Keratinocyte (primary cell): ENCODE data around the gene SLC44A1. TPM values are rescaled to one million over a fixed set of nuclear protein-coding genes. Genes with fewer than 3 reads are reported as not detected.

Source experiments
- DNase-seq: peaks from one replicate; pipeline ENCODE4 v3.0.0-alpha.2; 2011; ENCODE audit warnings: low read depth, missing footprints, low spot score
- FAIRE-seq: peaks from 2 replicates; lab custom pipeline; 2011; peaks lifted over from hg19 to GRCh38; lab: Jason Lieb, UNC
- H2AFZ ChIP-seq: 2 replicates; pipeline ENCODE4 v1.6.0; 2012; ENCODE audit warnings: low read length, control low read depth, inconsistent platforms; ENCODE audit not compliant: control insufficient read depth
- H3K27ac ChIP-seq: 2 replicates; pipeline ENCODE4 v1.5.1; 2011; ENCODE audit warnings: low read length; ENCODE audit not compliant: control insufficient read depth, insufficient read depth
- H3K27me3 ChIP-seq: 3 replicates; pipeline ENCODE4 v1.6.0; 2011; ENCODE audit warnings: low read length; ENCODE audit not compliant: control insufficient read depth, insufficient read depth; ENCODE audit errors: extremely low read depth
- H3K36me3 ChIP-seq, 2 experiments: 2 replicates in 1 of 2; 3 replicates in 1 of 2; pipeline ENCODE4 v1.5.1; 2011; ENCODE audit warnings: low read length in 2 of 2, mild to moderate bottlenecking in 1 of 2; ENCODE audit not compliant: control insufficient read depth in 2 of 2, insufficient read depth in 2 of 2; ENCODE audit errors: extremely low read depth in 1 of 2
- H3K4me1 ChIP-seq: 3 replicates; pipeline ENCODE4 v1.5.1; 2011; ENCODE audit warnings: low read length; ENCODE audit not compliant: control insufficient read depth, insufficient read depth; ENCODE audit errors: extremely low read depth
- H3K4me2 ChIP-seq: 3 replicates; pipeline ENCODE4 v1.6.0; 2011; ENCODE audit warnings: low read depth, low read length; ENCODE audit not compliant: control insufficient read depth, insufficient read depth; ENCODE audit errors: extremely low read depth
- H3K4me3 ChIP-seq, 3 experiments: fragments of 200-600 bp in 1 of 3; sonication (generic) in 1 of 3; 2 replicates in 2 of 3; 3 replicates in 1 of 3; pipeline ENCODE4 v1.5.1; 2011 to 2016; ENCODE audit warnings: low read length in 3 of 3, mild to moderate bottlenecking in 3 of 3, control low read depth in 2 of 3, inconsistent platforms in 1 of 3, low read depth in 1 of 3, mixed read lengths in 1 of 3, mixed run types in 1 of 3, moderate library complexity in 1 of 3; ENCODE audit not compliant: control insufficient read depth in 2 of 3, insufficient read depth in 2 of 3; ENCODE audit errors: extremely low read depth in 1 of 3
- H3K79me2 ChIP-seq: 2 replicates; pipeline ENCODE4 v1.6.0; 2012; ENCODE audit warnings: low read length; ENCODE audit not compliant: control insufficient read depth, insufficient read depth
- H3K9ac ChIP-seq: 3 replicates; pipeline ENCODE4 v1.6.0; 2011; ENCODE audit warnings: low read length; ENCODE audit not compliant: control insufficient read depth, insufficient read depth; ENCODE audit errors: extremely low read depth
- H3K9me1 ChIP-seq: 3 replicates; pipeline ENCODE4 v1.6.0; 2011; ENCODE audit warnings: low read length; ENCODE audit not compliant: control insufficient read depth, insufficient read depth; ENCODE audit errors: extremely low read depth
- H3K9me3 ChIP-seq: 2 replicates; pipeline ENCODE4 v1.5.1; 2012; ENCODE audit warnings: low read depth, low read length; ENCODE audit not compliant: control insufficient read depth
- H4K20me1 ChIP-seq: 3 replicates; pipeline ENCODE4 v1.6.0; 2011; ENCODE audit warnings: low read length; ENCODE audit not compliant: control insufficient read depth, insufficient read depth; ENCODE audit errors: extremely low read depth
- EZH2 ChIP-seq: IDR thresholded peaks from one replicate; pipeline ENCODE4 v1.6.1; 2012; ENCODE audit warnings: inconsistent platforms, mild to moderate bottlenecking, low read length, moderate library complexity
- dilution Hi-C: fragments of 300-500 bp; cut with MboI; formaldehyde crosslinking; loops from one replicate; pipeline ENCODE4 v1.7.0; 2020; ENCODE audit warnings: low sequenced_read_pairs; ENCODE audit not compliant: extremely low pct_ligation_motif_present
- polyA plus RNA-seq, 5 experiments: library from polyadenylated mRNA; depleted of rRNA in 3 of 5; stranded (reverse) in 3 of 5; stranded (forward) in 1 of 5; unstranded in 1 of 5; fragments of >200 nt; gene quantifications; 1 replicate in 1 of 5; 2 replicates in 3 of 5; 3 replicates in 1 of 5; pipeline versions ENCODE4 v1.2.1 to v1.2.3, GENCODE V29; 2011 to 2012; ENCODE audit warnings: missing spikeins in 2 of 5, low read depth in 1 of 5, low replicate concordance in 1 of 5
- TF ChIP-seq, protein P1 (sequence below), 3 experiments: IDR thresholded peaks in 1 of 3; conservative IDR thresholded peaks in 1 of 3; optimal IDR thresholded peaks in 1 of 3; 2 replicates in 2 of 3; 3 replicates in 1 of 3; pipeline versions ENCODE3 to v1.5.1; 2011; ENCODE audit warnings: low read length in 3 of 3, mild to moderate bottlenecking in 3 of 3, moderate library complexity in 2 of 3, control low read depth in 1 of 3, inconsistent platforms in 1 of 3; ENCODE audit not compliant: insufficient read depth in 2 of 3; ENCODE audit errors: extremely low read depth in 1 of 3

Gene SLC44A1
- polyA plus RNA-seq, 1 donor (not counting 4 experiments of a cell fraction or from before 2014, with no cell fraction given): 22.9 TPM

DNA sequence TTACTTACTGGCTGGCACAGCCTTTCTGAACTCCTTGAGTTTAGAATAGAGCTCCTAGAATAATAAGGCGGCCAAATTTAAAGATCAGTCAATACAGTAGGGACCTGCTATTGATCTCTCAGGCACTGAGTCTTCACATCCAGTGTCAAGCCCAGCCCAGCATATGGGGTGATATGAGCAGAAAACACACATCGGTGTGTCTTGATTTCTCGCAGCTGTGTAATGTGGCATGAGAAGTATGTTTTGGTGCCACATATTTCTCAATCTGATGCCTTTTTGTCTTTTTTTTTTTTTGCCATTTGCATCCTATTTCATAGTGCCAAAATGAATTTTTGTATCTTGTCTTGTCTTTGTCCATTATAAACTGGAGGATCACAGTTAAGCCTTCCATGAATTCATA is 152.0 kb downstream of the SLC44A1 start:
- Histone ChIP-seq H4K20me1 (no peaks in the 10 kb centered on the region), H3K4me1 (no peaks in the 10 kb centered on the region), H3K27ac (no peak overlapping the region), H3K4me3 (no peak overlapping the region), H3K36me3 (no peaks in the 10 kb centered on the region), H3K4me2 (no peak overlapping the region), H2AFZ (no peak overlapping the region), H3K79me2 (no peaks in the 10 kb centered on the region), H3K27me3 (no peaks in the 10 kb centered on the region), H3K9me1 (no peaks in the 10 kb centered on the region), H3K9me3 (no peaks in the 10 kb centered on the region), H3K9ac (no peak overlapping the region)
- dilution Hi-C loops: no loop called here
- FAIRE-seq (no peak), DNase-seq (no peak)
- TF ChIP-seq, protein P1, sequence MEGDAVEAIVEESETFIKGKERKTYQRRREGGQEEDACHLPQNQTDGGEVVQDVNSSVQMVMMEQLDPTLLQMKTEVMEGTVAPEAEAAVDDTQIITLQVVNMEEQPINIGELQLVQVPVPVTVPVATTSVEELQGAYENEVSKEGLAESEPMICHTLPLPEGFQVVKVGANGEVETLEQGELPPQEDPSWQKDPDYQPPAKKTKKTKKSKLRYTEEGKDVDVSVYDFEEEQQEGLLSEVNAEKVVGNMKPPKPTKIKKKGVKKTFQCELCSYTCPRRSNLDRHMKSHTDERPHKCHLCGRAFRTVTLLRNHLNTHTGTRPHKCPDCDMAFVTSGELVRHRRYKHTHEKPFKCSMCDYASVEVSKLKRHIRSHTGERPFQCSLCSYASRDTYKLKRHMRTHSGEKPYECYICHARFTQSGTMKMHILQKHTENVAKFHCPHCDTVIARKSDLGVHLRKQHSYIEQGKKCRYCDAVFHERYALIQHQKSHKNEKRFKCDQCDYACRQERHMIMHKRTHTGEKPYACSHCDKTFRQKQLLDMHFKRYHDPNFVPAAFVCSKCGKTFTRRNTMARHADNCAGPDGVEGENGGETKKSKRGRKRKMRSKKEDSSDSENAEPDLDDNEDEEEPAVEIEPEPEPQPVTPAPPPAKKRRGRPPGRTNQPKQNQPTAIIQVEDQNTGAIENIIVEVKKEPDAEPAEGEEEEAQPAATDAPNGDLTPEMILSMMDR (optimal IDR thresholded peaks at IDR 0.05 in 1 of 3, IDR thresholded peaks at IDR 0.05 in 1 of 3, conservative IDR thresholded peaks at IDR 0.05 in 1 of 3; ENCODE audit: extremely low read depth in 1 of 3, insufficient read depth in 2 of 3, low read length in 3 of 3): no peak
- no peak for TF ChIP-seq EZH2

DNA sequence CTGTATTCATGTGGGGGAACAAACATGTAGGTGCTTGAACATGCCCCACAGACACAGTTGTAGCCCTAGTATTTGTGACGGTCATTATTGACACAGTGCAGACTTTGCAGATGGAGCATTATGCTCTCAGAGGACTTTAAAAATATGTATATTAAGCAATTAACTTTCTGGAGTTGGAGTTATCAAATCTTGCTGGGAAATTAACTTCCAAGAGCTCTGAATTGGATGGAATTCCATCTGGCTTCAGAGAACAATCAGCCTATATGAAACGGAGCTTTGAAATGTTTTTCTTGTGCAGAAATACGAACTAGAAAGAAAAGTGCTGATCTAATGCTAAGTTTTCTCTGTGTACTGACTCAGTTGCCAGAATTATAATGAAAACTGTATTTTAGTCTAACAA is 152.4 kb downstream of the SLC44A1 start:
- TF ChIP-seq, protein P1 (optimal IDR thresholded peaks at IDR 0.05 in 1 of 3, IDR thresholded peaks at IDR 0.05 in 1 of 3, conservative IDR thresholded peaks at IDR 0.05 in 1 of 3; ENCODE audit: extremely low read depth in 1 of 3, insufficient read depth in 2 of 3, low read length in 3 of 3): no peak
- no peak for TF ChIP-seq EZH2
- no peaks in the 10 kb centered on the region for H3K79me2 ChIP-seq
- H3K4me3 ChIP-seq: no peak overlapping the region
- H3K36me3 ChIP-seq: no peaks in the 10 kb centered on the region
- H3K4me2 ChIP-seq: no peak overlapping the region
- no peaks in the 10 kb centered on the region for H3K9me3 ChIP-seq
- no peaks in the 10 kb centered on the region for H3K4me1 ChIP-seq
- no peaks in the 10 kb centered on the region for H3K27me3 ChIP-seq
- no peak overlapping the region for H3K27ac ChIP-seq
- FAIRE-seq (no peak), DNase-seq (no peak)
- dilution Hi-C loops: no loop called here
- no peaks in the 10 kb centered on the region for H3K9me1 ChIP-seq
- no peak overlapping the region for H3K9ac ChIP-seq
- H2AFZ ChIP-seq: no peak overlapping the region
- no peaks in the 10 kb centered on the region for H4K20me1 ChIP-seq
